Measurements from ENCODE around the gene ALDH2.

DNA sequence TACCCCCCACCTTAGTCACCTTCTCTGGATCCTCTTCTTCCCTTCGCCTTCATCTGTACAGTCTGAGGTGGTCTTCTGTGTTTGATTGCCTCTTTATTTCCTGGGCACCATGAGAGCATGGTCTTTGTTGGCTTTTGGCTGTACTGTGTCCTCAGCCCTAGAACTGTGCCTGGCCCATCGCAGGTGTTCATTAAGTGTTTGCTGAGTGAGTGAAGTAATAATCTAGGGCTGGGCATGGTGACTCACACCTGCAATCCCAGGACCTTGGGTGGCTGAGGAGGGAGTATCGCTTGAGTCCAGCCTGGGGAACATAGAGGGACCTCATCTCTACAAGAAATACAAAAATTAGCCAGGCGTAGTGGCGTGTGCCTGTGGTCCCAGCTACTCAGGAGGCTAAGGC lies 13.9 kb downstream of the ALDH2 start:
- TF ChIP-seq, protein P1, sequence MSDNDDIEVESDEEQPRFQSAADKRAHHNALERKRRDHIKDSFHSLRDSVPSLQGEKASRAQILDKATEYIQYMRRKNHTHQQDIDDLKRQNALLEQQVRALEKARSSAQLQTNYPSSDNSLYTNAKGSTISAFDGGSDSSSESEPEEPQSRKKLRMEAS (IDR thresholded peaks at IDR 0.05; ENCODE audit: low read depth, low read length), result no peak
- TF ChIP-seq CTCF (IDR thresholded peaks at IDR 0.05 in 2 of 3, conservative IDR thresholded peaks at IDR 0.05 in 1 of 3; ENCODE audit: control insufficient read depth in 2 of 3, extremely low read depth in 1 of 3, insufficient read depth in 1 of 3, low read depth in 3 of 3, low read length in 3 of 3) (no peak), CREB1 (IDR thresholded peaks at IDR 0.05; ENCODE audit: low read depth) (no peak), SIN3A (IDR thresholded peaks at IDR 0.05; ENCODE audit: low read depth, low read length) (no peak), POLR2AphosphoS5 (IDR thresholded peaks at IDR 0.05; ENCODE audit: low read length) (no peak), EP300 (IDR thresholded peaks at IDR 0.05; ENCODE audit: borderline replicate concordance in 1 of 2, control insufficient read depth in 1 of 2, low read depth in 2 of 2, low read length in 2 of 2) (no peak)
- TF ChIP-seq, protein P2, sequence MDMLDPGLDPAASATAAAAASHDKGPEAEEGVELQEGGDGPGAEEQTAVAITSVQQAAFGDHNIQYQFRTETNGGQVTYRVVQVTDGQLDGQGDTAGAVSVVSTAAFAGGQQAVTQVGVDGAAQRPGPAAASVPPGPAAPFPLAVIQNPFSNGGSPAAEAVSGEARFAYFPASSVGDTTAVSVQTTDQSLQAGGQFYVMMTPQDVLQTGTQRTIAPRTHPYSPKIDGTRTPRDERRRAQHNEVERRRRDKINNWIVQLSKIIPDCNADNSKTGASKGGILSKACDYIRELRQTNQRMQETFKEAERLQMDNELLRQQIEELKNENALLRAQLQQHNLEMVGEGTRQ (IDR thresholded peaks at IDR 0.05; ENCODE audit: borderline replicate concordance, low read depth, low read length), result no peak

Measured in GM12878 (cell line).